Measurements from ENCODE around the gene SH3BGRL2. TPM values are rescaled to one million over a fixed set of nuclear protein-coding genes. Genes with fewer than 3 reads are reported as not detected.

SH3BGRL2 gene
- total and polyA plus RNA-seq, 2 of the 8 experiments (the other 6 are each of a cell fraction or from before 2014, with no cell fraction given), result 6.0 to 20.3 TPM

GRCh38 chr6:79632580-79632979 is 1.5 kb downstream of the SH3BGRL2 start:
- Histone ChIP-seq H2BK120ac (replicated peaks; ENCODE audit: low read depth, low read length) (no peak overlapping the region), H2BK5ac (ENCODE audit: low read depth, low read length) (no peak overlapping the region), H4K91ac (replicated peaks; ENCODE audit: insufficient read length, low read length) (no peak overlapping the region), H3K4me2 (ENCODE audit: insufficient read depth in 1 of 2, low read depth in 2 of 2, low read length in 2 of 2) (peak overlapping the region; percentile 44 to 72; a peak in 3 of 4 replicates), H2BK20ac (ENCODE audit: low read length) (no peak overlapping the region), H2AK5ac (ENCODE audit: low read depth, low read length) (no peak overlapping the region), H3K4ac (replicated peaks; ENCODE audit: insufficient read length, low read depth, low read length) (no peak overlapping the region), H3K27me3 (replicated peaks in 1 of 4; ENCODE audit: control insufficient read depth in 3 of 4, extremely low read depth in 1 of 4, insufficient read depth in 3 of 4, low read length in 3 of 4) (peaks cover 0 to 2% (median 0%) of the 10 kb centered on the region in 4 experiments; a peak in 1 of 7 replicates), H3K56ac (replicated peaks; ENCODE audit: insufficient read length, low read depth, low read length) (no peak overlapping the region), H3K4me1 (replicated peaks in 1 of 4; ENCODE audit: control insufficient read depth in 3 of 4, insufficient read depth in 4 of 4, low read length in 3 of 4) (peaks cover 0 to 3% (median 0%) of the 10 kb centered on the region in 4 experiments; a peak in 2 of 7 replicates), H3K23ac (ENCODE audit: insufficient read length) (peak overlapping the region; percentile 53), H2BK15ac (ENCODE audit: low read length) (no peak overlapping the region), H3K14ac (ENCODE audit: insufficient read length) (no peak overlapping the region), H3K79me1 (ENCODE audit: low read depth, low read length) (no peaks in the 10 kb centered on the region; the same call in 1 of the 2 replicates), H3K9me3 (ENCODE audit: insufficient read depth in 2 of 2, low read depth in 1 of 2, low read length in 1 of 2) (no peaks in the 10 kb centered on the region), H3K9ac (replicated peaks in 1 of 4; ENCODE audit: extremely low read depth in 1 of 4, low read depth in 3 of 4, low read length in 3 of 4) (no peak overlapping the region), H2AFZ (ENCODE audit: low read length) (no peak overlapping the region), H3K18ac (ENCODE audit: extremely low read depth, low read length) (no peak overlapping the region), H2BK12ac (ENCODE audit: low read depth, low read length) (no peak overlapping the region), H3K27ac (ENCODE audit: low read depth, low read length) (no peak overlapping the region), H3K23me2 (ENCODE audit: low read depth, low read length) (peaks cover 8% of the 10 kb centered on the region; the same call in 1 of the 2 replicates), H3K79me2 (ENCODE audit: control insufficient read depth in 1 of 2, insufficient read depth in 2 of 2, low read length in 2 of 2) (no peaks in the 10 kb centered on the region), H3K36me3 (ENCODE audit: control insufficient read depth in 2 of 4, insufficient read depth in 4 of 4, low read length in 3 of 4) (no peaks in the 10 kb centered on the region), H3K4me3 (ENCODE audit: extremely low read depth in 1 of 4, insufficient read depth in 2 of 4, low read depth in 3 of 4, low read length in 4 of 4) (peak overlapping the region in 1 of 4 experiments; percentile 89; a peak in 2 of 8 replicates), H4K20me1 (replicated peaks in 1 of 2; ENCODE audit: control insufficient read depth in 1 of 2, insufficient read depth in 2 of 2, low read length in 2 of 2) (peaks cover 2 to 6% of the 10 kb centered on the region in 2 experiments), H4K8ac (ENCODE audit: extremely low read depth, insufficient read depth, low read length) (no peak overlapping the region), H4K5ac (ENCODE audit: insufficient read length, low read depth, low read length) (no peak overlapping the region)
- no peak for TF ChIP-seq YY1 (IDR thresholded peaks at IDR 0.05; ENCODE audit: low read depth, low read length)
- no peak for TF ChIP-seq SRF (IDR thresholded peaks at IDR 0.05; ENCODE audit: low read depth, low read length)
- TF ChIP-seq KDM4A (IDR thresholded peaks at IDR 0.05; ENCODE audit: low read depth, low read length, severe bottlenecking), result no peak
- no peak for TF ChIP-seq RNF2 (IDR thresholded peaks at IDR 0.05; ENCODE audit: borderline replicate concordance, low read depth, low read length, missing control alignments, poor library complexity, severe bottlenecking)
- TF ChIP-seq SP4 (IDR thresholded peaks at IDR 0.05; ENCODE audit: low read length), result no peak
- no peak for TF ChIP-seq CBX5 (IDR thresholded peaks at IDR 0.05; ENCODE audit: low read depth, low read length)
- TF ChIP-seq TBP (IDR thresholded peaks at IDR 0.05; ENCODE audit: low read depth, low read length), result no peak
- TF ChIP-seq, protein P1, sequence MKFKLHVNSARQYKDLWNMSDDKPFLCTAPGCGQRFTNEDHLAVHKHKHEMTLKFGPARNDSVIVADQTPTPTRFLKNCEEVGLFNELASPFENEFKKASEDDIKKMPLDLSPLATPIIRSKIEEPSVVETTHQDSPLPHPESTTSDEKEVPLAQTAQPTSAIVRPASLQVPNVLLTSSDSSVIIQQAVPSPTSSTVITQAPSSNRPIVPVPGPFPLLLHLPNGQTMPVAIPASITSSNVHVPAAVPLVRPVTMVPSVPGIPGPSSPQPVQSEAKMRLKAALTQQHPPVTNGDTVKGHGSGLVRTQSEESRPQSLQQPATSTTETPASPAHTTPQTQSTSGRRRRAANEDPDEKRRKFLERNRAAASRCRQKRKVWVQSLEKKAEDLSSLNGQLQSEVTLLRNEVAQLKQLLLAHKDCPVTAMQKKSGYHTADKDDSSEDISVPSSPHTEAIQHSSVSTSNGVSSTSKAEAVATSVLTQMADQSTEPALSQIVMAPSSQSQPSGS (IDR thresholded peaks at IDR 0.05; ENCODE audit: low read length), result no peak
- no peak for TF ChIP-seq RFX5 (IDR thresholded peaks at IDR 0.05; ENCODE audit: borderline replicate concordance, low read depth, low read length)
- TF ChIP-seq NRF1 (IDR thresholded peaks at IDR 0.05; ENCODE audit: low read depth, low read length), result no peak
- no peak for TF ChIP-seq CHD2 (IDR thresholded peaks at IDR 0.05; ENCODE audit: low read length)
- no peak for TF ChIP-seq TEAD4 (IDR thresholded peaks at IDR 0.05; ENCODE audit: low read depth, low read length)
- DNase-seq (ENCODE audit: low read depth in 1 of 2, low spot score in 2 of 2) (no peak), FAIRE-seq (no peak)
- POLR2A ChIA-PET (ENCODE audit: partially characterized antibody), result interaction anchor here (2.5 kb wide), 1 partner anchor 16 kb away, joined by 13 read pairs; no protein-coding TSS in a partner anchor
- CTCF ChIA-PET (ENCODE audit: partially characterized antibody), result interaction anchor here (0.8 to 2.7 kb wide), 8 partner anchors 8 to 62 kb away, joined by 3 to 15 read pairs (median 3); no protein-coding TSS in a partner anchor
- WGBS, 2 experiments (ENCODE audit: extremely low coverage in 1 of 2, insufficient coverage in 1 of 2, insufficient read length in 1 of 2, insufficient replicate concordance in 2 of 2, low coverage in 1 of 2, low lambda C conversion rate in 2 of 2, missing lambda C conversion rate in 1 of 2), result 89% methylated on average over 2 of the region's 2 CpGs; no CpG with 5 or more reads in 1 of the 2 experiments

Data from H1 (cell line).